ENCODE measurements around the gene CLSTN3.

GRCh38 chr12:7117670-7118069 is 12.5 kb upstream of the CLSTN3 start:
- TF ChIP-seq MAX (IDR thresholded peaks at IDR 0.05) (no peak), REST (IDR thresholded peaks at IDR 0.05; ENCODE audit: low read depth) (no peak), NFIC (IDR thresholded peaks at IDR 0.05) (no peak), FOXM1 (IDR thresholded peaks at IDR 0.05; ENCODE audit: borderline replicate concordance, low read depth) (no peak), EP300 (IDR thresholded peaks at IDR 0.05; ENCODE audit: borderline replicate concordance) (no peak), CEBPB (IDR thresholded peaks at IDR 0.05) (no peak), TAF1 (IDR thresholded peaks at IDR 0.05; ENCODE audit: low read depth) (no peak), YY1 (IDR thresholded peaks at IDR 0.05; ENCODE audit: low read depth) (no peak), ZBTB7A (IDR thresholded peaks at IDR 0.05; ENCODE audit: low read depth) (no peak), USF1 (IDR thresholded peaks at IDR 0.05) (no peak)
